HG03457 (cell line): ENCODE measurements around the gene CLC.
"Not testable (repeated sequence)": the region's sequence is repeated elsewhere in the genome, so short reads cannot be mapped to it uniquely, and the experiment has no call there.

Experiments
- ATAC-seq: cut with Tn5 transposase; IDR thresholded peaks from one replicate; pipeline ENCODE4 v1.9.1; 2021; ENCODE audit warnings: moderate number of reproducible peaks; ENCODE audit not compliant: unreplicated experiment

CLC gene

DNA sequence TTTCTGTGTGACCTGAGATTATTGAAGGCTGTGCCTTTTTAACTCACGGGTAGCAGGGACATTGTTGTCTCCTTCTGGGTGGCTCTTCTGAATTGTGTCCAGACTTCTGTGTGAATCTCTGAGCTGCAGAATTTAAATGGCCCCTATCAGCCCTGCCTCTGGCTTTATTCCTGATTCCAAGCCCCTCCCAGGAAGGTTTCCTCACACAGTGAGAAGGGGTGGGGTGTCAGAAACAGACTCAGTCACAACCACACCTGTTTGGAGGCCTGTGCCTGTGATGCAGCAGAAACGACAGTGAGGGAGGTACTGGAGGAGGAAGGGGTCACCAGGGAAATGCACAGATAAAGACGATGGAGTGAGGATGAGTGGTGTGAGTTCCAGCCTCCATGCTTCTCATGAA lies at the start of gene CLC:
CLC (minus strand) TSS at position 139 of the 400 bp plus-strand sequence; CDS start at position 62, 77 bp downstream.
- no peak for ATAC-seq

DNA sequence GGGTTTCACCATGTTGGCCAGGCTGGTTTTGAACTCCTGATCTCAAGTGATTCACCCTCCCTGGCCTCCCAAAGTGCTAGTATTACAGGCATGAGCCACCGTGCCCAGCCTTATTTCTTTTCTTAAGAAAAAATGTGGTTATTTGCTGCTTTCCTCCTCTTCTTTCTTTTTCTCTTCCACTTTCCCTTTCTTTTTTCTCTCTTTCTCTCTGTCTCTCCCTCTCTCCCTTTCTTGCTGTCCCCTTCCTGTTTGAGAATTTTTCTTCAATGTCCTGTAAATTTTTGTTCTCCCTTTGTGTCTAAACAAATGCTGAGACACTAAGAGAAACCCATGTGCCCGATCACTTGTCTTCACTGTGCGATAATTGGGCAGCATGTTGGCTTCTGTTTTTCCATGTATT lies 43.1 kb upstream of the CLC start:
- ATAC-seq = no peak

DNA sequence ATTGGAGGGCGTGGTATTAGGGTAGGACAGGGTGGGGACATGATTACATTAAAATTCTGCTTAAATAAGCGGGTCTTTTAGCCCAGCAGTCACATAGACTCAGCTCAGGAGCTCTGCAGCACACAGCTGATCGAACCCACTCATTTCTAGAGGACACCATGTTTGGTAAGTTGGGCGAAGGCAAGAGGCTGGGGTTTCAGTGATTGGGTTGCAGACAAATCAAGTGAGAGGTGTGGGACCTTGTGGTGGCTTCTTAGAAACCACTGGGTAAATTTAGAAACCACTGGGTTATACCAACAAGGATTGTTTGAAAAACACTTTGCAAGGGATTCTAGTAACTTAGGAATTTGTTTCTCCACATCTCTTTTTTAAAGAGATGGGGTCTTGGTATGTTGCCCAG lies 40.9 kb upstream of the CLC start, which contains the start of gene LEUTX:
LEUTX (plus strand) TSS at position 92 of the 400 bp plus-strand sequence; CDS start at position 159, 67 bp downstream.
- ATAC-seq = no peak

DNA sequence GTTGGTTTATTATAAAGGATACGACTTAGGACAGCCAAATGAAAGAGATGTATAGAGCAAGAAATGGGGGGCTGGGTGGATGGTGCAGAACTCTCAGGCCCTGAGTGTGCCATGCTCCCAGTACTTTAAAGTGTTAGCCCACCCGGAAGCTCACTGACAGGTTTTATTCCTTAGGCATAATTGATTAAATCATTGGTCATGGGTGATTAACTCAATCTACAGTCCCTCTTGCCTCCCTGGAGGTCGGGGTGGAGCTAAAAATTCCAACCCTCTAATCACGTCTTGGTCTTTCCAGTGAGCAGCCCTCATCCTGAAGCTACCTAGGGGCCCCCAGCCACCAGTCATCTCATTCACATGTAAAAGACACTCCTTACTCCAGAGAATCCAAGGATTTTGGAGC lies 31.0 kb upstream of the CLC start:
- ATAC-seq = no peak

DNA sequence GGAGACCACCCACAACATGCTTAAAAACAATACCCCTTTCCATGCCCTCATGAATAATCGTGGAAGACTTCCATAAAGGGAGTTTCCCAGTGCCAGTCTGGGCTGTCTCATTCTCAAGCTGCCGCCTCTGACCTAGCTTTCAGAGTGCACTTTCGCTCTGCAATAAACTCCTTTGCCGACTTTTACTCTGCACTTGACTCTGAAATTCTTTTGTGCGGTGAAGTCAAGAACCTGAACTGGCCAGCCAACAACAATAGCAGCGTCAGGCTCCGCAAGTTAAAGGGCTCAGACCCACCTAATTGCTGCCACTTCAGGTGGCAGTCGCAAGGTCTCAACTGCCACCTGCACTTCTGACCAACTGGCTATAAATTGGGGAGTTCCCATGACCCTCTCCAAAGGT lies 30.5 kb upstream of the CLC start:
- ATAC-seq = no peak

DNA sequence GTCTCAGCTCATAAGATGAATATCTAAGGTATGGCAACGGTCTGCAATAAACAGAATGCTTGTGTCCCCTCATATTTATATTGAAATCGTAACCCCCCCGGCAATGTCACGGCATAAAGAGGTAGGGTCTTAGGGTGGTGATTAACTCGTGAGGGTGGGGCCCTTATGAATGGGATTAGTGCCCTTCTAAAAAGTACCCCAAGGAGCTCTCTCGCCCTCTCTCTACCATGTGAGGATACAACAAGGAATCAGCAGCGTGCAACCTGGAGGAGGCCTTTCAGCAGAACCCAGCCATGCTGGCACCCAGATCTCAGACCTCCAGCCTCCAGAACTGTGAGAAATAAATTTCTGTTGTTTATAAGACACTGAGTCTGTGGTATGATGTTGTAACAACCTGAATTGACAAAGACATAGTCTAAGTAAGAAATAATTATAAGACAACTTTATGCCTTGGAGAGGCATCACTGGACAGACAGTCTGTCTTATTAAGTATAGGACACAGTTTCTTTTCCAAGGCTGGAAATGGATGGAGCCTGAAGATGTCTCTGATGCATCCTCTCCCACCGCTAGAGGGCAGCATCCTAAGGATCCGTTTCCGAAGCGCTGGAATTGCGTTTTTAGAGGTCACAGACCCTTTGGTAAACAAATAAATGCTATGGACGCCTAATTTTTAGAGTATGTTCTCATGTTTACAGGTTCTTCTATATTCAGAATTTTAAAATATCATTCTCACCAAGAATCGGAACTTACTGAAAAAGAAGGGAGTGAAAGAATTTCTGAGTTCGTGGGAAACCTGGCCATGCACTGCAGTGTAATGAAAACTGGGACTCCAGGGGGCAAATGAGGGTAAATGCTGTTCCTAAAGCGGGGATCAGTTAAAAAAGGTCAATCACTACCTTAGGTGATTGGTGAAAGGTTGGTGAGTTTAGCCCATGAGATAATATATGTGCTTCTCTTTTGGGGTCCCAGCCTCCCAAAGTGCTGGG lies 27.6 kb upstream of the CLC start:
- no peak for ATAC-seq

DNA sequence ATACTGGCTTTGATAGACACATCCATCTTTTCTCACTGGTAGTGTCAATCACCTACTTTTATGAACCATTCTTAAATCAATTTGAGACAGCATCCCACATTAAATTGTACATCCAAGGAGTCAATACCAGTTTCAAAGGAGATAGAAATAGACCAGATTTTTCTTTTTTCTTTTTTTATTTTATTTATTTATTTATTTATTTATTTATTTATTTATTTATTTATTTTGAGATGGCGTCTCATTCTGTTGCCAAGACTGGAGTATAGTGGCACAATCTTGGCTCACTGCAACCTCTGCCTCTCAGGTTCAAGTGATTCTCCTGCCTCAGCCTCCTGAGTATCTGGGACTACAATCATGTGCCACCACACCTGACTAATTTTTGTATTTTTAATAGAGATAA lies 24.0 kb upstream of the CLC start:
- not testable (repeated sequence) for ATAC-seq

DNA sequence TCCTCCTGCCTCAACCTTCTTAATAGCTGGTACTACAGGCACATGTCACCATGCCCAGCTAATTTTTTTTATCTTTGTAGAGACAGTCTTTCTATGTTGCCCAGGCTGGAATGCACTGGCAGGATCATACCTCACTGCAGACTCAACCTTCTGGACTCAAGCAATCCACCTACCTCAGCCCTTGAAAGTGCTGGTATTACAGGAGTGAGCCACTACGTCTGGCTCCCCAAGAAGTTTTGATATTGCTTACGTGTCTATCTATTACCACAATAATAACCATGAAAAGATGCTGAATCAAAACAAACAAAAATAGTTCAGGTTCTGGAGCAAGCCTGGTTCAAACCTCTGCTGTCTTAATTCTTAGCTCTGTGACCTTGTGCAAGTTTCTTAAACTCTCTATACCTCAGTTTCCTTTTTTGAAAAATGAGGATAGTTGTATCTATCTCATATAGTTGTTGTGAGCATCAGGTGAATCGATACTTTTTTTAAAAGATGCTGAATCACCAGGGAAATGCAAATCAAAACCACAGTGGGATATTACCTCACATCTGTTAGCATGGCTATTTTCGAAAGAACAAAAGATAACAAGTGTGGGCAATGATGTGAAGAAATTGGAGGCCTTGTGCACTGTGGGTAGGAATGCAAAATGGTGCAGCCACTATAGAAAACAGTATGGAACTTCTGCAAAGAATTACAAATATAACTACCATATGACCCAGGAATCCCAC lies 21.8 kb upstream of the CLC start:
- ATAC-seq = no peak

DNA sequence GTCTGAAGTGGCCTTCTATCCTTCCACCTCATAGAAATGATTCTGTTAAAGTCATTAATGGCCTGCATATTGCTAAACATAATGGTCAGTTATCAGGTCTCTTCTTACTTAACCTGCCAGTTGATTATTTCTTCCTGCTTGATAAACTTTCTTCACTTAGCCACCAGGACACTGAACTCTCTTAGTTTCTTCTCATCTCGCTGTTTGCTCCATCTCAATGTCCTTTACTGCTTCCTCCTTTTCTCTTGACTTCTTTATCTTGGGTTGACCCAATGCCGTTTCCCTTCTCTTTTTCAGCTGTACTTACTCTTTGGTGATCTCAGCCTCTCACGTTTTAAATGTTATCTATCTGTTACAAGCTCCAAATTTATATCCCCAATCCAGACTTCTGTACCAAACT lies 17.1 kb upstream of the CLC start:
- no peak for ATAC-seq

DNA sequence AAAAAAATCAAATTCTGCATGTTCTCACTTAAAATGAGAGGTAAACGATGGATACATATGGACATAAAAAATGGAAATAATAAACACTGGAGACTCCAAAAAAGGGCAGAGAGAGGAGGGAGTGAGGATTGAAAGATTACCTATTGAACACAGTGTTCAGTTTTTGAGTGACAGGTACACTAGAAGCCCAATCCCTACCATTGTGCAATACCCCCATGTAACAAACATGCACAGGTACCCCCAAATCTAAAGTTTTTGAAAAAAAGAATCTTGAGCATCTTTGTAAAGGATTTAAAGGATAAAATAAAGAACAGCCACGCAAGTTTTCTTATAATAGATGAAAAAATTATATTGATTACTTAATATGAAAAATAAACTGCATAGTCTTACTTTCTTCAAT lies 16.7 kb upstream of the CLC start:
- no peak for ATAC-seq

DNA sequence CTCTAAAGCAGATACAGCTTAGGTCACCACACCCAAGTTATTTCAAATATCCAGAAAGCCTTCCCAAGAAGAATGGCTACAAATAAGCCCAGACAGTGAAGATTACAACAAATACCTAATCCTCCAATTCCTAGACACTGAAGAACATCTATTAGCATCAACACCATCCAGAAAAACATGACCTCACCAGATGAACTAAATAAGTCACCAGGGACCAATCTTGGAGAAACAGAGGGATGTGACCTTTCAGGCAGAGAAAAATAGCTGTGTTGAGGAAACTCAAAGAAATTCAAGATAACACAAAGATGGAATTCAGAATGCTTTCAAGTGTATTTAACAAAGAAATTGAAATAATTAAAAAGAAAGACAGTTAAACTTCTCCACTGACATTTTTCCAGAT lies 15.0 kb upstream of the CLC start:
- no peak for ATAC-seq

DNA sequence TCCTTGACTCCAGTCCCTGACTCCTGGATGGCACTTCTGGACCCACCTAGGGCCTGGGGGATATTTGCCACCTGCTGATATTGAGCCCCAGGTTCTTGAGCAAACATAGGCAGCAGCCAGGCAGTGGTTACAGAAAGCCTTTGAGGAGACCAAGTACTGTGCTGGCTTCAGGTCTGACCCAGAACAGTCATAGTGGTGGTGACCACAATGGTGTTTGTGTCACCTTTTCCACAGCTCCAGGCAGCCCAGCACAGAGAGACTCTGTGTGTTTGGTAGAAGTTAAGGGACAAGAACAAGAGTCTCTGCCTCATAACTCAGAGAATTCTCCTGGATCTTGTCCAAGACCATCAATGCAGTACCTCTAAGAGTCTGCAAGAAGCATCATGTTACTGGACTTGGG lies 14.6 kb upstream of the CLC start:
- ATAC-seq = no peak

DNA sequence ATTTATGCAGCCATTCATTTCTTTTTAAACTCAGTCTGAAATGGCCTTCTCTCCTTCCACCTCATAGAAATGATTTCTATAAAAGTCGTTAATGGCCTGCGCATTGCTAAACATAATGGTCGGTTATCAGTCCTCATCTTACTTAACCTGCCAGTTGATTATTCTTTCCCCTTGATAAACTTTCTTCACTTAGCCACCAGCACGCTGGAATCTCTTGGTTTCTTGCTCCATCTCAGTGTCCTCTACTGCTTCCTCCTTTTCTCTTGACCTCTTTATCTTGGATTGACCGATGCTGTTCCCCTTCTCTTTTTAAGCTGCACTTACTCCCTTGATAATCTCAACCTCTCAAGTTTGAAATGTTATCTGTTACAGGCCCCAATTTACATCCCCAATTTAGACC lies 12.2 kb upstream of the CLC start:
- ATAC-seq = no peak

DNA sequence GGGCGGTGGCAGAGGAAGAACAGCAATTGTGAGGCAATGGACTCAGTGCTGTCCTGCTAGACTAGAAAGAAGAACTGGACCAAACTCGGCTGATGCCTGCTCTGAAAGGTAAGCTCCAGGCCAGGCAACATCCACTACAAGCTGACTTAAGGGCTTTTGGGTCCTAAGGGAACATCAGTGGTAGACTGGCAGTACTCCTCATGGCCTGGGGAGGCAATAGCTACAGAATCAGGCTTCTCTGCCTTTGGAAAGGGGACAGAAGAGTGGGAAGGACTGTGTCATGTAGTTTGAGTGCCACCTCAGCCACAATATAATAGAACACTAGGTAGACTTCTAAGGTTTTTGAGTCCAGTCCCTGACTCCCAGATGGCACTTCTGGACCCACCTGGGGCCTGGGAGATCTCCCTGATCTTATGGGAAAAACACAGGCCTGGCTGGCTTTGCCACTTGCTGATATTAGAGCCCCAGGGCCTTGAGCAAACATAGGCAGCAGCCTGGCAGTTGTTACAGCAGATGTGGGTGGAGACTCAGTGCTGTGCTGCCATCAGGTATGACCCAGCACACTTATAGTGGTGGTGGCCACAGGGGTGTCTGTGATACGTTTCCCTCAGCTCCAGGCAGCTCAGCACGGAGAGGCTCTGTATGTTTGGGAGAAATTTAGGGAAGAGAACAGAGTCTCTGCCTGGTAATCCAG lies 9.2 kb upstream of the CLC start:
- ATAC-seq = no peak

DNA sequence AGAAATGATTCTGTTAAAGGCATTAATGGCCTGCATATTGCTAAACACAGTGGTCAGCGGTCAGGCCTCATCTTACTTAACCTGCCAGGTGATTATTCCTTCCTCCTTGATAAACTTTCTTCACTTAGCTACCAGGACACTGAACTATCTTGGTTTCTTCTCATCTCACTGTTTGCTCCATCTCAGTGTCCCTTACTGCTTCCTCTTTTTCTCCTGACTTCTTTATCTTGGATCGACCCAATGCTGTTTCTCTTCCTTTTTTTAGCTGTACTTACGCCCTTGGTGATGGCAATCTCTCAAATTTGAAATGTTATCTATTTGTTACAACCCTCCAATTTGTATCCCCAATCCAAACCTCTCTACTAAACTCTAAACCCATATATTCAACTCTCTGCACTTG lies 7.8 kb upstream of the CLC start:
- no peak for ATAC-seq

DNA sequence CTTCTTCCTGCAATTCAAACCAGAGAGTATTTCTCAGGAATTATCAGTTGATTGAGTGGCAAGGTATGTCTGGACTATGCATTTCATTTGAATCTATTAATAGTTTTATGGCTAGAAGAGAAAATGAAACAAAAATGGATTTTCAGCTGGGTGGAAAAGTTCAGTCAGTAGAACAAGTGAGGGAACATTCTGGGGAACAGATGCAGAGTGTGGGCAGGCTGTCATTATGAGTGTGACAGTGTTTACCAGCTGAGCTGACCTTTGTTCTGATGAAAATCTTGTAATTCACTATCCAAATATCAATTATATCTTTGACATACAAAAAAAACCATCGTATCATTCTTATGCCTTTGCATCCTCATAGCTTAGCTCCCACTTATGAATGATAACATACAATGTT lies 2.6 kb upstream of the CLC start:
- no peak for ATAC-seq

DNA sequence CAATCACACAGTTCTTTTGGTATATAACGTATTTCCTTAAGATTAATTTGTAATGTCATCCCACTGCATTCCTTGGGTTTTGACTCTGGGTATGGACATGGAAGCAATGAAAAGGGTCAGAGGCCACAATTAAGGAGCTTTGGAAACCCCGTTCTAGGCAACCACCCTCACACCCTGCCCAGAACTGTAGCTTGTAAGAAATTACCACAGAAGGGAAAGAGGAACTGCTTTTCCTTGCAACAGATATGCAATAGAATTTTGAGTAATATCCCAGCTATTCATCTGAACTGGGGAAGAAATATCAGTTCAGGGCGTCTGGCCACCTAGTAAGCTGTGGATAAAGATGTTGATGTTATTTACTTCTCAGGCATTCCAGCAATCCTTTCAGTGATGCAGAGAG lies 985 bp upstream of the CLC start:
- ATAC-seq = no peak

DNA sequence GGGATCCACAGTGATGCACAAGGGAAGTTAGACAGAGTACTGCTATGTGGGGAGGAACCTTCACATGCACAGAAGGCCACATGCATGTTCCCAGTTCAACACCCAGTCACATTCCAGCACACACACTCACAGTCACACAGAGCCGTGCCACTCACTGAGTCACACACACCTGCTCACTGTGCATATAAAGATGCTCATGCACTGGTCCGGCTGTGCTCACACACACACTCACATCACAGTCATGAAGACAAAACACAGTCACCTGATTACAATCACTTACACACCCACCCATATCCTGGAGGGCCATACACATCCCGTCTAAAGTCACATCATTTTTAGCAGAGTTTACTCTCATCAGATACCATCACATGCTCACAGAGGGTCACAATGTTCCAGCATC lies 478 bp downstream of the CLC start:
- ATAC-seq = no peak

DNA sequence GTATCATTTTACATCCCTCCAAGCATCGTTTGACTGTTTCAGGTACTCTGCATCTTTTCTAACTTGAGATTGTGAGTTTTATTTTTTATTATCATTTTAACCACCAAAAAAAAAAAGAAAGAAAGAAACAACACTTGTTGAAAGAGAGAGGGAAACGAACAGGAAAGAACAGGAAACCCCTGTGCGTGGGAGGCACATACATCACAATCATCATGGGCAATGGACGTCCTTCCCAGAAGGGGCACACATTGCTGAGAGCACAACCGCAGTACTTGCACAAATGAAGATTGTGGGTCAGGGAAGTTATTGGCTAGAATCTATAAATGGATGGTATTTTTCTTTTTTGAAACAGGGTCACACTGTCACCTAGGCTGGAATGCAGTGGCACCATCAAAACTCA lies 1.7 kb downstream of the CLC start:
- no peak for ATAC-seq

DNA sequence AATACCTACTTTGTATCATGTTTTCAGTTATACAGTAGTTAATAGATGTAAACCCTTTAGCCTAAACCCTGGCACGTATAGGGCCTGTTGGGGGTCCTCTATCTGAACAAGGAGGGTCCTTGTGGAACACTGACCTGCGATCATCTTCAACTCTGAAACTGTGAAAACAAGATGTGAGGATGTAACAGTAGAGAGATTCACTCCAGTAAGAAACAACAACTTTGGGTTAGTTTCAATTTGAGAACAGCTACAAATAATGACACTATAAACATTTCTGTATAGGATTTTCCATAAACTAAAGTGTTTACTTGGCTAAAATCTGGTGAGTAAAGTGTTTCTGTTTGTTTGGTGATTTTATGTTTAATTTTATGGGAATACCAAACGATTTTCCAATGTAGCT lies 2.1 kb downstream of the CLC start:
- ATAC-seq = no peak

DNA sequence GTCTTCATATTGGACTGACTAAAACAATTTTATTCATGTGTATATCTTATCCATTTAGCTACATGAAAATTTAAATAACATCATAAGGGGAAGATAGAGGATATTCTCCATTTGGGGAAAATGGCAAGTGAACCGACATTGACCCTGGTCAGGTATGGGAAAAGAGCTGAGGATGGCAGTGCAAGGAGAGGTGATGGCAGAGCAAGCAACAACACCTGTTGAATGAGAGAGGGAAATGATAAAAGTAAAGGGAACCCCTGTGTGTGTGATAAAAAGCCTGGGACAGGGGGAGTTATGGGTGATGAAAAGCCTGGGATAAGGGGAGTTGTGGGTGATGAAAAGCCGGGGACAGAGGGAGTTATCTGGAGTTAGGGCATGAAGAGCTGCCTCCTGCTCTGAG lies 4.0 kb downstream of the CLC start:
- ATAC-seq = no peak
